HG03039 (cell line): Measurements from ENCODE around the gene MYL7.

ENCODE experiments used
- ATAC-seq: cut with Tn5 transposase; IDR thresholded peaks from one replicate; pipeline ENCODE4 v1.9.1; 2021; ENCODE audit warnings: mild to moderate bottlenecking, moderate library complexity; ENCODE audit not compliant: unreplicated experiment

Gene MYL7

DNA sequence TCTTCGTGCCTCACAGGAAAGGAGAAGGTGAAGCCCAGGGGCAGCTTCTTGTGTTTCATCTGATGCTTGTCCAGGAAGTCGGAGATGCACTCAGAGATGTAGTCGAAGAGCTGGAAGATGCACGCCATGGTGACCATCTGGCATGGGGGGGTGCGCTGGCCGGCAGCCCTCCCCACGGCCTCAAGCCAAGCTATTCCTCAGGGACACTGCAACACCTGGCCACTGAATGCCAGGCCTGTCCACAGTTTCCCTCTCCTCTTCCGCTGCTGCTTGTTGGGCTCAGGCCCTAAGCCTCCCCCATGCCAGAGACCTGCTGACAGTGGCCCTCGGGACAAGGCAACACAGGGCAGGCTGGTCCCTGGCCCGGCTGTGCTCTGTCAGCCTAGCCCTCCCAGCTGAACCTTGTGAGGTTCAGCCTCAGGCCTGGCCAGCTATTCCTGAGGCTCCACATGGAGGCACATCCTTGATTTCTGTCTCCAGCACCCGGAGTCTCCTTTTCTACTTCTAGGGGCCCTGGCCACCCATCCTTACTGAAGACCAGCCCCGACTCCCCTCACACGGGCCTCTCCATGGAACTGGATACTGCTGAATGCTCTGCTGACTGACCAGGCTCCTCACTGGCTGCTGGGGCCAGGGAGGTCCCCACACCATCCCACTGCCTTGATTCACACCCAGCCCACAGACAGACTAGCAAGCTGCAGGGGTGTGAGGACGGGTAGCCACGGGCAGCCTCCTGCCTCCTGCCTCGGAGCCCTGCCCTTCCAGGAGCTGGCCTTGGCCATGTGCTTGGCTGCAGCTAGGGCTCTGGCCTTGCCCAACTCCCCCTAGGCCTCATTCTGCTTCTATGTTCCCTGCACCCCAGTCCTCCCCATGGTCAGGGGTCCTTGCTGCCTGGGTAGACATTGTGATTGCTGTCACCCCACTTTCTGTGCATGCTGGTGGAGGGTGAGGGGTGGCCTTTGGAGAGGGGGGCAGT, 10.1 kb upstream of the MYL7 start:
- no peak for ATAC-seq

DNA sequence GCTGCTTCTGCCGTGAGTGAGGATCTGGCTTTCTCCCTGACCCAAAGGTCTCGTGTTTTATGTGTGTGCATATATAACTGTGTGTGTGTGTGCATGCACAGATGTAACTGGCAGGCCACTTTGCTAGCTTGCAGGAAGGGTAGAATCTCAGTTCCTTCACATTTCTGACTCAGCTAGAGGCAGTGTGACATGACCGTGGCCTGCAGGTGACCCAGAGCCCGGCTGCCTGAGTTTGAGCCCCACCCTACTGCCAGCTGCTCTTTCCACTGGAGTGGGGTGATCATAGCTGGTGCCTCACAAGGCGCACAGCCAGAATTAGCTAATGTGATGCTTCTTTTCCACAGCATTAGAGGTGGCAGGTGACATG, 9.3 kb upstream of the MYL7 start:
- no peak for ATAC-seq

DNA sequence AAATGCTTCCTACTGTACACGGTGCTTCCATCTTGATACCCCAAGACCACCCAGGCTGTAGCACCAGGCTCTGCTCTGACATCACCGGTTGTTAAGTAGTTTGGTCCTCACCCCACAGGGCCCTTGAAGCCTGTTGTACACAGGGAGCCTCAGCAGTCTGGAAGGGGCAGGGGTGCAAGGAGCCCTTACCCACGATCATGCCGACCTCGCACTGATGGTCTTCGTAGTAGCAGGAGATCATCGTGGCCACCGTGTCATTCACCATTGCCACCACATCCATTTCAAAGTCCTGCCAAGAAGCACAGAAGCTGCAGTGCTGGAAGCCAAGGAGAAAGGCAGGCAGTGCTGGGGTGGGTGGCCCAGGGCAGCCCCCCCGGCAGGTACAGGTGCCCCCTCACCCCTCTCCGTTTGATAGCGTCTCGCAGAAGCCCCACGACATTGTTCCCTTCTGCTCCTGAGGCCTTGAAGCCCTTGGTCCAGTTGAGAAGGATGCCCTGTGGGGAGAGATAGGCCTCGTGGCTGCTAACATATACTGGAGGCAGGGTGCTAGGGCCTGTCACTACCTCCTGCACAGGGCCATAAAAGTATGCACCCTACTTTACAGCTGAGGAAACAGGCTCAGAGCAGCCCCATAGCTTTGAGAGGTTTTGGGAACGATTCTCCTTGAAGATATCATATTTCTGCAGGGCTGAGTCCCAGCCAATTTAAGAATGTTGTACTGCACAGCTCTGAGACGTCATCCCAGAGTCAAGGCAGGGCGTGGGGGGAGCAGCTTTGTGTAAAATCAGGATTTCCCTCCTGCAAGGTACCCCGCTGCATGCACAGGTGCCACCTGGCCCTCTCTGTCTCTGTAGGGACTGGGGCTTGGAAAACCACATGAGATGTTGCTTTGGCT, 8.7 kb upstream of the MYL7 start:
- ATAC-seq = no peak

- no peak for ATAC-seq
Observed at GRCh38 chr7:44148961-44149536, 7.9 kb upstream of the MYL7 start.

DNA sequence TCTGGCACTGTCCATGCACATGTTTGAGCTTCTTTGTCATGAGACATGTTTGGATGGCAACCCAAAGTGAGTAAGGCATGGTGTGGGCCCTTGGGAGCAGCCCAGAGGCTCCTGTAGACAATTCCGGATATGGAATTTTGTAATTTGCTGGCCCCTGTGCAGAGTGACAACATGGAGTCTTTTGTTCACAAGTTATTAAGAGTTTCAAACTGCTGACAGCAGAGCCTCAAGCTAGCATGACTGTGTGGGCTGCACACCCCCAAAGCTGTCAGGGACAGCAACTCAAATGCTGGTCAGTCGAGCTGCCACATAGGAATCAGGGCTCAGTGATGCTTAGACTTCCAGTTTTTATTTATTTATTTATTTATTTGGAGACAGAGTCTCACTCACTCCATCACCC, 7.0 kb upstream of the MYL7 start:
- ATAC-seq = no peak

DNA sequence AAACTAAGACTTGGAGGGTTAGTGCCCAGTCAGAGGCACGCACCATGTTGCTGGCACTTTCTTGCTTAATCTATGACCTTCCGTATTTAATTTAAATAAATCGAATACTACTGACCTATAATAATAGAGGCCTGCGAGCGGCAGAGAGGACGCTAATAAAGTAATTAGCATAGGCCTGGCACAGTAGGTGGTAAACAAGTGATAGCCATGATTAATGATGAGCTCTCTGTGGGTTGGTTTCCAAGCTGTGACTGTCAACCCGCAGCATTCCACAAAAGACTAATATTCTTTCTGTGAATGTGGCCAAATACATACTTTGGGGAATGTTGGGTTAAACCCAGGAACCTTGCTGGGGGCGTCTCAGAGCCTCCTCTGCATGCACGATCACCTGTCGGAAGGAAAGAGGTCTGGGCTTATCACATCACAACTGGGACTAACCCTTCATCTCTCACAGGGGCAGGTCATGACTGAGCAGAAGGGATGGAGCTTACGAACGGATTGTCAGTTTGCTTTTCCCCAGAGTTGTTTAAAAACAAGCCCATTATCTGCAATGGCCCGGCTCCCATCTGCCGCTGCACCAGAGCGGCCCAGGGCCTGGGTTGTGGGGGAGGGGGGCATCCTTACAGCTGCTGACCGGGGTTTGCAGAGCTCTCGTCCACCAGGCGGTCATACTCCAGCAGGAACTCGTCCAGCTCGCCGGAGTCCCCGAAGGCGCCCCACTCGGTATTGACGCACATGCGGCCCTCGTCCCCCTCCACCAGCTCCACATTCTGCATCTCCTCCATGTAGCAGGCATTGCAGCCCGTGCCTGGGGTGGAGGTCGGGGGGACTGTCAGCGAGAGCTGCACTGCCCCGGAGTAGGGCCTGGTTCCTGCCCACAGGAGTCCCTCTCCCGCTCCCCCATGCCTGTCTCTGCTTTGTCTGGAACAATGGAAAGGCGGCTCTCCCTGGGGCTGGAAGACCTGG, 6.2 kb upstream of the MYL7 start:
- ATAC-seq = no peak

DNA sequence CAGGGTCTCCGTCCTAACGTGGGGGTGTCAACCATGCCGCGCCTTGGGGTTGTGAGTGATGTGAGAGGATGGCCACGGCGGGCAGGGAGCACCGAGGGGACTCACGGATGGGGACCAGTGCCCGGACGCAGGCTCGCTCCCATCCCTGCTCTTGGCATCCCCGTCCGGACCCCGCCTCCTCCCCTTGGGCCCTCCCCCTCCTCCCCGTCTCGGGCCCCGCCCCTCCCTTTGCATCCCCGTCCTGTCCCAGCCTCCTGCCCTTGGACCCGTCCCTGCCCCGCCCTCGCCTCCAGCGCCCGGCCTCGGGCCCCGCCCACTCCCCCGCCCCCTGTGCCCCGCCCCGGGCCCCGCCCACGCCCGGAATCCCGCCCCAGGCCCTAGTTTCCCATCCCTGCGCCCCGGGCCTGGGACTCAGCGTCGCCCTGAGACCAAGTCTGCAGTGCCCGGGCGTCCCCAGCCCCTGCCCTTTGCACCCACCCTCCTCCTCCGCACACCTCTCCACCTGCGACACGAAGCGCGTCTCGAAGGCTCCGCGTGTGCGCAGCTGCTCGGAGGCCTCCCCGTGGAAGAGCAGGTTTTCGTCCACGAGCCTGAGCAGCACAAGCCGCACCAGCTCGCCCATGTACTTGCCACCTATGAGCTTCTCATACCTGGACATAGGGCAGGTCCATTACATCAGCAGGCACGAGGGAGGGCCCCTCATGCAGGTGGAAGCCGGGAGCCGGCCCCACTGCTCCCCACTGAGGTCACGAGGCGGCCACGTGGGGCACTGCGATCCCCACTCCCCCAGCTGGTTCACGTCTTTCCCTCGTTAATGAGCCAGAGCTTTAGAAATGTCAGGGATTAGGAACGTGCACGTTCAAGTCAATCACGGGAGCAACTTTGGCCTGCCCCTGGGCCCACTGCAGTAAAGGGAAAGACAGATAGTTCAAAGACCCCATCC, 5.1 kb upstream of the MYL7 start:
- ATAC-seq = no peak

- no peak for ATAC-seq
Observed at GRCh38 chr7:44145479-44145968, 4.4 kb upstream of the MYL7 start.

DNA sequence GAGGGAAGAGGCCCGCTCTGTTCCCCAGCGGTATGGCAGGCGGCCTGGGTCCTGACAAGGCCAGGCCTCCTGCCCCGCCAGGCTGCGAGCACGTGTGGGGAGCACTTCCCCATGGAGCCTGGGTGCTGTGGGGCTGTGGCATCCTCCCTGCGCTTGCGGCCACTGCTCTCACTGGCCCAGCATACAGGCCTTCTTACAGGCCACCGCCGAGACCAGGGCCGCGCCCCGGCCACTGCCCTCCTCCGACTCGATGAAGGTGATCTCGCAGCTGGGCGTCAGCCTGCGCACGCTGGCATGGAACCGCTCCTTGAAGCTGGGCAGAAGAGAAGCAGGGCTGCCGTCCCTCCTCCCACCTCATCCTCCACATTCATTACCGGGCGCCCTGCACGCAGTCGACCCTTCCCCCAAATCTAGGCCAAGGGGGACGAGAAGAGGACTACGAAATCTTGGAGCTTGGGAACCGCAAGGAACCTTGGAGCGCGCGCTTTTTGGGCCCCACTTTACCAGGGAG, 3.9 kb upstream of the MYL7 start:
- no peak for ATAC-seq

DNA sequence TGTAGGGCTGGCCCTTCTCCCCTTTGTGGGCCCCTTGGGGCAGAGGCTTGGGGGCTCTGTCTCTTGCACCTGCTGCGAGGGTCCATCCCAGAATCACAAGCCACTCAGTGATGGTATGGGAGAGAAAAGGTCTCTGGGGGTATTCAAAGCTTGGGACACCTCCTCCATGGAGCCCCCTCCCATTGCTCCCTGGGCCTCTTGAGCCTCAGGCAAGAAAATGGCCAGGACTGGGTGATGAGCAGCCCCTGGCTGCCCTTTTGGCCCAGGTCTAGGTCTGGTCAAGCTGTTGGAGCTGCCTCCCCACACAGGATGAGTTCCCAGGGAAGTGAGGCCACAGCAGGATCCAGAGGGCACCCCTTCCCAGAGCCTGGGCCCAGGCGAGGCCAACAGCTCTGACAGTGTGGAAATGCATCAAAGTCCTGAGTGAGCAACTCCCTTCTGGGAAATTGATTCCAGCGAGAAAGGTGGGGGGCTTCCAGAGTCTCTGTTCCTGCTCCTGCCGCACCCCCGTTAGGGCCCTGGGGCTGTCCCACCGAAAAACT, 3.4 kb upstream of the MYL7 start:
- ATAC-seq = no peak

- ATAC-seq = no peak
Observed at GRCh38 chr7:44143646-44144250, 2.6 kb upstream of the MYL7 start.

- ATAC-seq = no peak
Observed at GRCh38 chr7:44142028-44142427, 896 bp upstream of the MYL7 start.

GRCh38 chr7:44140341-44140740, 791 bp downstream of the MYL7 start:
- ATAC-seq = no peak

GRCh38 chr7:44139311-44140010, 1.7 kb downstream of the MYL7 start:
- no peak for ATAC-seq

DNA sequence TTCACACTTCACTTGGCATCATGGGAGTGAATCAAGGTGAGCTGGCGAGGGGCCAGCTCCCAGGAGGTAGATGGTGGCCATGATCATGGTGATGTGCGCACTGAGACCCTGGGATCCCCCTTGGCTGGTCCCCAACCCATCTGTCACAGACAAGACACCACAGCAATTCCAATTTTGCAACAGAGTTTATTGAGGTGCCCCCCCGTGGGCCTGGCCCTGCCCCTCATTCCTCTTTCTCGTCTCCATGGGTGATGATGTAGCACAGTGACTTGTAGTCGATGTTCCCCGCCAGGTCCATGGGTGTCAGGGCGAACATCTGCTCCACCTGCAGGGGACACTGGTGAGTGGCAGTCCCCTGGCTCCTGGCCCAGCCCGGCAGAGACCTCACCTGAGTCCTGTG, 2.4 kb downstream of the MYL7 start:
- no peak for ATAC-seq

DNA sequence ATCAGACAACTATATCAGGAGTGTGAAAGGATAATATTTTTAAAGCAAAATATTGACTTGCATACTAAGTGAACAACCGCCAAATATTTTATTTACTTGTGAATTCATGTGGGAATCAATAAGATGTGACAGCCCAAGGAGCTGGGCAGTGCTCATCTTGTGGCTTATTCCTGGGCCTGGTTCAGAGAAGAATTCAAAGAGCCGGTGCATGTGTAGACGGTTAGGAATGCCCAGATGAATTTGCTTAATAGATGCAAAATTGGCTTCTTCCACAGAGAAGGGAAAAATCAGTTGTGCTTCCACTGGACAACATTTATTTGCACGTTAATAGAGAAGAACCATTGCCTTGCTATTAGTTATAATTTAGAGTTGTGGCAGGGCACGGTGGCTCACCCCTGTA, 4.4 kb downstream of the MYL7 start:
- no peak for ATAC-seq

- ATAC-seq = no peak
Observed at GRCh38 chr7:44134943-44135628, 6.0 kb downstream of the MYL7 start.
